GM12878 (cell line): Measurements from ENCODE around the gene ADCY1. TPM values are rescaled to one million over a fixed set of nuclear protein-coding genes. Genes with fewer than 3 reads are reported as not detected.

Experiments used
- BCLAF1 ChIP-seq: fragments of 450-650 bp; IDR thresholded peaks from 2 replicates; pipeline ENCODE4 v1.6.1; 2017; ENCODE audit warnings: antibody characterized with exemption, mild to moderate bottlenecking, moderate library complexity
- CEBPZ ChIP-seq: fragments of 150-350 bp; IDR thresholded peaks from 2 replicates; pipeline ENCODE4 v1.6.1; 2016; ENCODE audit warnings: low read depth, low read length
- CUX1 ChIP-seq: IDR thresholded peaks from 2 replicates; pipeline ENCODE4 v1.6.1; 2012; ENCODE audit warnings: improper control_type of control experiment, low read depth, low read length; ENCODE audit not compliant: insufficient replicate concordance
- NFYB ChIP-seq: IDR thresholded peaks from 2 replicates; pipeline ENCODE4 v1.6.1; 2011; ENCODE audit warnings: low read depth, mild to moderate bottlenecking, low read length, improper control_type of control experiment, moderate library complexity; ENCODE audit not compliant: insufficient read depth
- SRF ChIP-seq, 2 experiments: IDR thresholded peaks; 2 replicates each; pipeline ENCODE4 v1.6.1; 2011; ENCODE audit warnings: low read depth in 2 of 2, low read length in 2 of 2, mild to moderate bottlenecking in 1 of 2, moderate library complexity in 1 of 2
- polyA plus RNA-seq, 11 experiments: library from polyadenylated mRNA; depleted of rRNA in 4 of 11; unstranded in 6 of 11; stranded (reverse) in 5 of 11; fragments of >200 nt; fragmentation: Nextera tagmentation in 4 of 11; fragmentation: Illumina TruSeq in 1 of 11; extraction: Ambion mirVana in 4 of 11; extraction: Trizol in 1 of 11; gene quantifications; 1 replicate in 1 of 11; 2 replicates in 10 of 11; pipeline versions ENCODE4 v1.2.1 to v1.2.3, GENCODE V29; 2011 to 2016; ENCODE audit warnings: inconsistent platforms in 2 of 11, missing spikeins in 2 of 11, low read depth in 1 of 11
- total RNA-seq, 4 experiments: library from RNA; depleted of rRNA in 3 of 4; stranded (reverse); fragments of >200 nt in 3 of 4; fragmentation: Illumina TruSeq in 1 of 4; extraction: Trizol in 1 of 4; gene quantifications; 2 replicates each; pipeline versions ENCODE4 v1.2.1 to v1.2.3, GENCODE V29; 2013 to 2021

ADCY1 gene
- total and polyA plus RNA-seq, 10 of the 15 experiments (the other 5 are each of a cell fraction or from before 2014, with no cell fraction given), result 0.13 to 1.4 (median 0.45) TPM; not detected in 1

- TF ChIP-seq CUX1, result no peak
- TF ChIP-seq NFYB, result no peak
- no peak for TF ChIP-seq BCLAF1
- TF ChIP-seq SRF (IDR thresholded peaks at IDR 0.05; ENCODE audit: low read depth in 2 of 2, low read length in 2 of 2), result no peak
- no peak for TF ChIP-seq CEBPZ
- TF ChIP-seq, all 136 proteins: peak for 0
These were observed 51.7 kb downstream of the ADCY1 start (continued) for GRCh38 chr7:45625714-45626440.
